Embryonic facial prominence (tissue), 1 donor: ENCODE results near the gene B4GALT4.

Experiments
- DNase-seq: peaks from one replicate; pipeline ENCODE4 v3.0.0-alpha.2; 2016; ENCODE audit errors: extremely low spot score

The B4GALT4 gene

DNA sequence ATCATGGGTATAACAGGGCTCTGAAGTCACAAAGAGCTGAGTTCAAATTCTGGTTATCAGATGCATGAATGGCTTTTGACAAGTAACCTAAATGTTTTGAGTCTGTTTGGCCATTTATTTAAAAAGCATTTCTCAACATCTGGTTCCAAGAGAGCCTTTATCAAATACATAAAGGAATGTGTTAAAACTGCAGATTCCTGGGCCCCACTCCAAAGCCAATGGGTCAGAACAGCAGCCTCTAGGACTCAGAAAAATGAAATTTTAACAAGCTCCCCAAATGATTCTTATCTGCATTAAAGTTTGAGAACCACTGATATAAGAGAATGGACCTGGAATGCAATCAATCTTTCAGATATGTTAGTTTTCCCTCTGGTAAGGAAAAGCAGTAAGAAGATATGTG is 3.4 kb downstream of the B4GALT4 start:
- DNase-seq, result no peak

DNA sequence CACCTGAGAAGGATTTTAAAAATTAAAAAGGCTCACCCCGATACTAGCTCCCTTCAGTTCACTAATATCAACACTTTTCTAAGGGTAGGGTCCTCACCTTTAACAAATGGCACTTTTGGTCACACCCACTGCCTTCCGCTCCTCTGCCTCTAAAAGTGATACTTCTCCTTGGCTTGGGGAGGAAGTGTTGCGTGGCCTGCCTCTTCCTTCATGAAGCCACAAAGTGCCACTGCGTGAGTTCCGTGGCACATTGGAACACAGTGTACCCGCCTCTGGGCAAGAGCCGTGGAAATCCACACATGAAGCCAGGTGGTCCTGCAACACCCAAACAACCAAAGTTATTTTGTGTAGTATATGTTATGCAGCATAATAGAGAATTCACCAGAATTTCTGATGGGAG is 3.9 kb downstream of the B4GALT4 start:
- no peak for DNase-seq

DNA sequence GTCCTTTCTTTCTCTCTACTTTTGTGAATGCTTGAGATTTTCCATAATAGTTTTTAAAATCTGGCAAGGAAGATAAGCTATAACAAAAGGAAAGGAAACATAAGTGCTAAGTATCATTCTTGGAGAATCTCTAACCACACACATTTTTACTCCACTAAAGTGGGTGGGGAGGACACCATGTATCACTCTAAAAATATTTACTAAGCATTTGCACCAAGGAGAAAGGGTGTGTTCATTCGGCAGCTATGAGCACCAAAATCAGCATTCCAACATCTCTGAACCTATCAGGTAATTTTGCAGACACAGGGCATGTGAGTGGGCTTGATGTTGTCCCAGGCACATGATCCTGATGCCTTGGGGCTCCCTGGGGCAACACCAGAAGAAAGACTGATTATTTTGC is 5.5 kb downstream of the B4GALT4 start:
- no peak for DNase-seq

DNA sequence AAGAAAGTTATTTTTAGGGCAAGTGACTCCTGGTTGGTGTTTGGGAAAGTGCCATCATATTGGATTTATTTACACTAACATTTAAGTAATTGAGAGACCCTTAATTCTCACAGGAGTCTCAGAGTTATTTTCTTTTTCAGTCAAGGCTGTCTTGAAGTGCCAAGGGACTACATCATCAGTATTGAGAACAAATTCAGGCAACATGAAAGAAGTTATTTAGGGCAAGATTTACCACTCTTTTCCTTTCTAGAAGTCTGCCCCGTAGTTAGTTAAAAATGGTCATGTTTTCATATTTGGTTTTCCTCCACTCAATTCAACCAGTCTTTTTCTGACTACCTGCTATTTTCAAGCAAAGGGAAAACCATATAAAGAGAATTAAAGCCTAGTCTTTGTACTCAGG is 6.1 kb downstream of the B4GALT4 start:
- no peak for DNase-seq

DNA sequence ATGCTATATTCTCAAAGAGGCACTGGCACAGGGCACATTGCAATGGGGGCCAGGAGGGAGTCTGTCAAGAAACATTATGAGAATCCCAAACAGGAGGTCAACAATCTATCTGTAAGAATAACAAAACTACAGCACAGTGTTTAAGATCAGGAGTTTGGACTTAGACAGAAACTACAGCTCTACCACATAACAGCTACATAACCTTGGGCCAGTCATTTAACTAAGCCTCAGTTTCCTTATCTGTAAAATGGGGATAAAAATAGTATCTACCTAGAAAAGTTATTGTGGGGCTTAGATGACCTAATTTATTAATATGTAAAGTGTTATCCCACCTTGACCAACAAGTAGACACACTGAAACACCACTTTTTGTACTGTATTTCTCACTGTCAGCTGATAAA is 9.9 kb downstream of the B4GALT4 start:
- DNase-seq, result no peak

DNA sequence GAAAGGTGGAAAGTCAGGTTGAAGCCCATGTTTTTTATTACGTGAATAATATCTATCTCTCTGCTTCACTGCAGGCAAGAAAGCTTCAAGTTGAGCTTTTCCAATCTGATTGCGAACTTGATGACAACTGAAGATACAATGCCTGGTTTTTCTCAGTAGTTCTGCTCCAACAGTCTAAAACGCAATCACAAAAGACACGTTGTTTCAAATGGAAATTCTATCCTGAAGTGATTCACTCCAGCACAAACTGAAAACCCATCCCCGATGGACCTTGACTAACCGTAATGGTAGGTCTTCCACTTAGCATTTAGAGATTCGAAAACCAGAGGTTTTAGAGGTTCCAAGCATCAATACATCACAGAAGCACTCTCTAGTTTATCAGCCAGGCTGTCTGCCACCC is 10.6 kb downstream of the B4GALT4 start:
- DNase-seq, result no peak

DNA sequence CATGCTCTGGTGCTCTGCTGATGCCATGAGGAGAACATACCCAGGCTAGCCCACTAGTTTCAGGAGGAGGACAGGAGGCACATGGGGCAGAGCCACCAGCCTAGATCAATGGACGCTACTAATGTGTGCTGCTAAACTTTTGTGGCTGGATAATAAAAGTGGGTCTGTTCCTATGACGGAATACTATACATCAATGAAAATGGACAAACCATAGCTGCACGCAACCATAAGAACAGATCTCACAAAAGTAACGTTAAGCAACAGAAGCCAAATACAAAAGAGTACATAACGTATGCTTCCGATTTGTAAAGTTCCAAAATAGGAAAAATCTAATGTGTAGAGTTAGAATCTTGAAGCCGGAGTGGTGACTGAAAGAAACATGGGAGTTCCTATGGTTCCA is 11.5 kb downstream of the B4GALT4 start:
- no peak for DNase-seq

DNA sequence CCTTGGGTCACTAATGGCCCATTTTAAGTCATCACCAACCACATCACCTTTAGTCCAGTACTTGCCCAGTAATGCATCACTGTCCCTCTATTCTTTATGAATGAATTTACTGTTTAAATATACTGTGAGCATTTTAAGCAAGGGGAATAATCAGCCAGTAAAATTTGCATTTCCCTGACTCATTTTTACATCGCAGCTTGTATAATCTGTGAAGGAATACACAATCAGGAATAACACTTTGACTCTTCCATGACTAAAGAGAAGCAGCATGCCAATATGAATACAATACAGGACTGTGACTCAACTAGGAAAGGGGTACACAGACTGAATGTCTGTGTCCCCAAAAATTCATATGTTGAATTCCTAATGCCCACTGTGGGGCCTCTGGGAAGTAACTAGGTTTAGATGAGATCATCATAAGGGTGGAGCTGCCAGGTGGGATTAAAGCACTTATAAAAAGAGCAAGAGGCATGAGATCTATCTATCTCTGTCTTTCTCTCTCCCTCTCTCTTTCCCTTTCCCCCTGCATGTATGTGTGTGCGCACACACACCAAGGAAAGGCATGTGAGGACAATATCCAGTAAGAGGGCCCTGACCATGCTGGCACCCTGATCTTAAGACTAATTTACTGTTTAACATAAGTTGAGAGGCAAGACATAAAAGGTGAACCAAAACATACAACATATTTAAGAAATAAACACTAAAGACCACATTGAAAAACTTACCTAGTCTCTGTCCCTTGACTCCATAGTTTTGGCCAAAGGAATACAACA is 12.1 kb downstream of the B4GALT4 start:
- no peak for DNase-seq

DNA sequence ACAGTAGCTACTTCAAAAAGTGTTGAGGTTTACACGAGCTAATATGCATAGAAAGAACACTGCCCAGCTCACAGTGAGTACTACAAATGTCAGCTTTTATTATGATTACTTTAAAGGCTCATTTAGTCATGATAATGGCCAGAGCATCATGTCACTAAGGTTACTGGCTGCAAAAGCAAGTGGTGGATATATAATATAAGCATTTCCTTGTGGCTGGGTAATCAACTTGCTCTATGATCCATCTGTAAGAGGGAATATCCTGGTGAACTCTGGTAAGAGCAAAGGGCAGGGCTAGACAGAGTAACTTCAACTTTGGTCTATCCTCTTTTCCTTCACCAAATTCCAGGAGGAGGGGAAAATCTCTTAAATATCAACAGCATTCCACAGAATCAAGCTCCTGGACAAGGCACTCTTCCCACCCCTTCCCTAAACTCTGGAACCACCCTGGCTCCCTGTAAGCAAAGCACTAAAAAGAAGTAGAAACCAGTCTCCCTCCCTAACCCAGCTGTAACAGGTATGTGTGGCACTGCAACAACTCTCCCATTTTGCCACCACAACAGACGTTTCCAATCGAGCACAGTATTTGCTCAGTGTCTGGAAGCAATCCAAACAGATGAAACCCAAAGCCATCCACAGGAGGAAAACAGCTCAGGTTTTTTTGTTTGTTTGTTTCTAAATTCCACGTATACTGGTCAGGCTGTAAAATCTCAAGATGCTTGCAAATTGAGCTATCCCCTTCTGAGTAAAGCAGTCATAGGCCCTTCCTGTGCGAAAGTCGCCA is 13.4 kb downstream of the B4GALT4 start:
- no peak for DNase-seq

DNA sequence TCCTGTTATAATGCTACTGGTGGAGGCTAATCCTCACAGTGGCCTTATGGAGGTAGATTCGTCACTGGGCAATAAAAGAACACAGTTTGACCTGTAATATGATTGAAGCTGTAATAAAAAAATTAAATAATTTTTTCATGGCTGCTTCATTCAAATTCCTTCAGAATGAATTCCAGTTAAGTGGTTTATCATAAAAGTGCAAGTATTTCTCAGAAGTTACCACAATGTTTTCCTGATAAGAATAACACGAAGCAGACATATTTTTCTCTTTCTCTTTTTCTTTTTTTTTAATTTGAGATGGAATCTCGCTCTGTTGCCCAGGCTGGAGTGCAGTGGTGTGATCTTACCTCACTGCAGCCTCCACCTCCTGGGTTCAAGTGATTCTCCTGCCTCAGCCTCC is 15.6 kb downstream of the B4GALT4 start:
- DNase-seq, result no peak

DNA sequence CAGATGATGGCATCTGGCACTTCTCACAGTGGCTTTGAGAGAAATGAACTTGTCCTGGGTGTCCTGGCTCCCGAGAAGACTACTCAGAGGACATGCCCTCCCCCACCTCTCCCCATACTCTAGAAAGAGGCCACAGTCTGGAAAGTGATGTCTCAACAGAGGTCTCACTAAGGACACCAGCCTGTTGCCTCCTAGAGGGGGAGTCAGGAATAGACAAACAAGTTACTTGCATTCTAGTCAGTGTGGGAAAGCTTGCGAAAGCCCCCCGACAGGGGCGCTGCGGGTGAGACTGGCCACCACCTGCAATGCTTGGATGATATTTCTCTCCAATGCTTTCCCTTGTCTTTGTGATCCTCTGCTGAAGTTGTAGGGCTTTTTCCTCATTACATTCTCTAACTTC is 17.2 kb downstream of the B4GALT4 start:
- DNase-seq, result no peak

DNA sequence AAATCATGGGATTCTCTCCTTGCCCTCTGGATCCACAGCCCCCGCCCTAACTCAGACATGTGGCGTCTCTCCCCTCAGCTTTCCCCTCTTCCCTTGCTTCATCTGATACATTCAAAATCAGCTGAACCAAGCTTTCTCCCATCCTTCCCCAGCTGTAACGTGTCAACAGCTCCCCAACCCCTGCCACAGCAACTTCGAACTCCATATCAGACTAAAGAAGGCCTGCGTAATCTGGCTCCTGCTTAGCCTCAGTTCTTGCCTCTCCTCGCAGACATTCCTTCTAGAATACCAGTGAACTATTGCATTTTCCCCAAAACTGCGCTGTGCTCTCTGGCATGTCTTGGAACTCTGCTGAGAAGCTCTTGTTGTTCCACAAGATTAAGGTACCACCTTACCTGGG is 18.3 kb downstream of the B4GALT4 start:
- no peak for DNase-seq

DNA sequence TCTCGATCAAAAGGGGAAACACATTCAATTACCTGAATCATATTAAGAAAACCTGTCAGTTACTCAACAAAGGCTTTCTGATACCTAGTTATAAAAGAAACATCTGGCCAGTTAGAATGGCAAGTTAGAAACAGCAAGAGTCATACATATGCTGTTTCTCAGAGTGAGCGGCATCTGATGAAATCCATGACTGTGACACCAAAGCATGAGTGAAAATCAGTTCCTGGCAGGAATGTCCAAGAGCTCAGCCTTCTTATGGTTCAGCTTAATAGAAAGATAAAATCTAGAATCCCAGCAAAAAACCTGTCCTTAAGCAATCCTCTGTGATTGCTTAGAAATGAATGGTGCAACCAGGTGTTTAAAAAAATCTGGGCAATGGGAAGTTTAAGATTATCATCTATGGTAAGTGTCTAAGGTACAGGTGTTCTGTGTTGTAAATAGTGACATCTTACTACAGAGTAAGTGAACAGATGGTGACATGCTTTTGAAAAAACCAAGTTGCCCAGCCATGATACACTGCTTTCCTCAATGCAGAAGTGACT is 18.8 kb downstream of the B4GALT4 start:
- DNase-seq, result no peak

DNA sequence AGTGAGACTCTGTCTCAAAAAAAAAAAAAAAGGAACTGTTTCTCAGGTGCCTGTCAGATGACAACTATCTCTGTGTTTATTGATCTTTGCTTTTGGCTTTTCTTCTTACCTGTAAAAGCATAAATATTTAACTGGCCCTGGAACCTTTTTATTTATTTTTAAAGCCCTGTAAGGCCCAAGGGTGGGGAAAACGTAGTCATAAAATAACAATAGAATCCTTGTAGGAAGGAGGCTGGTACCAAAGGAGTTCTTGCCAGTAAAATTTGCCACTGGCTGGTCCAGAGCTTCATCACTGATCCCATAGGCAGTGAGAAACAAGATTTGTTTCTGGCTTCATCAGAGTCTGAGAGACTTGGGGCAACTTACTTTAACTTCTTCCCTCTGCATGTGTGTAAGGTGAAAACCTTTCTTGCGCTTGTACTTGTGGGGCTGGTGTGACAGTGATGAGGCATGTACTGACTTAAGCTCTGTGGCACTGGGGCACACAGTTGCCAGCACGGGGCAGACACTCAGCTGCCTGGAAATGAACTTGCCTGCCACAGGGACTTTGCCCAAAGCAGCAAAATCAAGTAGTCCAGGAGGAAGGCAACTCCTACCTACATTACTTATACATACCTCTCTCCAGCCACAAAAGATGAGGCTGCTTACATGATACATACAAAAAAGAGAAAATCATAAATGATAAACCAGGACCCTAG is 19.6 kb downstream of the B4GALT4 start:
- DNase-seq, result no peak

DNA sequence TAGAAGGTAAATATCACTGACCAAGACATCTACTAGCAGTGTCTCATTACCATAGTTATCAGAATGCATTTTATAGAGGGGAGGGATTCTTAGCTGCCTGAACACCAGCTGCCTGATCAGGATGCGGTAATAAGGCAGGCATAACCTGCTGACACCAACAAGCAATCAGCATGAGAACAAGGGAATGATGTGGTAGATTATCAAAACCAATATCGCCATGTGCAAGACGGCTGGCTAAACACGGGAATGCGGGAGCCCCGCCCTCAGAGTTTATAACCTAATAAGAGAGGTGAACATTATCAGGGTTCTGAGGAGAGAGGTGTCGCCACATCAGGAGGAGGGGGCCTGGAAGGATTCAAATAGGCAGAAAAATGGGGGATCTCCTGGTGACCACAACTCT is 20.5 kb downstream of the B4GALT4 start:
- DNase-seq, result no peak

DNA sequence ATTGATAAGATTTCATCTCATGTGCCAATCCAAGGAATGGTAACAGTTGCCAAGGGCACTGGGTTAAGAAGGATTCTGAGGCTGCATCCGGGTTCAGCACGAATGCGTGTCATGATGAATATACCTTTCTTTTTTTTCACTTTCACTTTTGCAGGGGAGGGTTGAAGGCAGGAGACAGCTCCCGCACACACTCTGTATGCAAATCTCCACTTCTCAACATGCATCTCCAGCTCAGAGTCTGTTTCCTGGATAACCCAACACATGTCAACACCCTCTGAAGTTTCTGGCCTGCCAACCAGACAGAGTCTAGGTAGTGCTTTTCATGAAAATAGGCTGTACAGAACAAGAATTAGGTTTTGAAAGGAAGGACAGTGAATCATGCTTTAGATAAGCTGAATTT is 21.6 kb downstream of the B4GALT4 start:
- no peak for DNase-seq

DNA sequence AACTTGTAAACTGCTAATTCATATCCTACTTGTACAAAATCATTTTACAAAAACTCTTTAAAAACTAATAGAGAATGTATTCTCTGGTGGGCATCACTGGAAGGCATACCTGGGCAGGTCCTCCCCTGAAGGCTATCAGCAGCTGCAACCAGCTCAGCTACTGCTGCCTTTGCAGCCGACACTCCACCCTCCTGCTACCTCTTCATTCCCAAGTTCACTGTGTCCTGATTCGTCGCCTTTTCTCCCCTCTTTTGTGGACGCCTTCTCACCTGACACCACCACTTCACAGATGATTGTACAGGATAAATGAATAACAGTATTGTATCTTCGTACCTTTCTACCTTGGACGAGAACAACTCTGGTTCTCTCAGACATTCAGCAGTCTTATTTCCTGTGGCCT is 28.9 kb downstream of the B4GALT4 start:
- DNase-seq, result no peak

DNA sequence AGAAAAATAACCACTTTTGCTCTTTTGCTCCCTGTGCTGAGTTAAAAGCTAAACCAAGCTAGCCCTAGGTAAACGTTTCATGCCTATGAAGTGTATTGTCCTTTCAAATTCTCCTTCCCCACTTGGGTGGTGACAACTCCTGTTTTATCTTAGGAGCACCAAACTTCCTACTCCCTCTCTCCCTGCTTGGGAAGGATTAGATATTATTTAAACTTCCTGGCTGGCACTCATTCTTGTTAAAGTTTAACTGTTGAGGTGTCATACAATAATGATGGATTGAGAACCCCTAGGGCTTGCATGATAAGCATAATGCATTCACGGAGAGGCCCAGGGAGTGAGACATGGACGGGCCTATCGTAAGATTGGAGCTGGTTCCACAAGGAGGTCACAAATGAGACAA is 29.5 kb downstream of the B4GALT4 start:
- DNase-seq, result no peak

DNA sequence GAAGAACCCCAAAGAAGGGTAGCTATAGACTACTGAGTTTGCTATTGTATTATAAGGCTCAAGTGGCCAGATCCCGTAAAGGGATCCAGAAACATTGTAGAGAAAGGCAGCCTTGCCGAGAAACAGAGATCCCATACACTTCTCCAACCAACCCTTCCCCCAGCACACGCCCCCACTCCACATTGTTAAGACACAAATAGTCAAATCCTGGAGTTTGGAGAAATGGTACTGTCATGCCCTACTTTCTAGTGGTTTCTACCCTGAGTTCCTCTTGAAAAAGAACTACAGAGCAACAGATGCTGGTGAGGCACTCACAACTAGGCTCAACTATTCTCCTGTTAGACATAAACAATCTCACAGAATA is 33.2 kb downstream of the B4GALT4 start:
- no peak for DNase-seq

DNA sequence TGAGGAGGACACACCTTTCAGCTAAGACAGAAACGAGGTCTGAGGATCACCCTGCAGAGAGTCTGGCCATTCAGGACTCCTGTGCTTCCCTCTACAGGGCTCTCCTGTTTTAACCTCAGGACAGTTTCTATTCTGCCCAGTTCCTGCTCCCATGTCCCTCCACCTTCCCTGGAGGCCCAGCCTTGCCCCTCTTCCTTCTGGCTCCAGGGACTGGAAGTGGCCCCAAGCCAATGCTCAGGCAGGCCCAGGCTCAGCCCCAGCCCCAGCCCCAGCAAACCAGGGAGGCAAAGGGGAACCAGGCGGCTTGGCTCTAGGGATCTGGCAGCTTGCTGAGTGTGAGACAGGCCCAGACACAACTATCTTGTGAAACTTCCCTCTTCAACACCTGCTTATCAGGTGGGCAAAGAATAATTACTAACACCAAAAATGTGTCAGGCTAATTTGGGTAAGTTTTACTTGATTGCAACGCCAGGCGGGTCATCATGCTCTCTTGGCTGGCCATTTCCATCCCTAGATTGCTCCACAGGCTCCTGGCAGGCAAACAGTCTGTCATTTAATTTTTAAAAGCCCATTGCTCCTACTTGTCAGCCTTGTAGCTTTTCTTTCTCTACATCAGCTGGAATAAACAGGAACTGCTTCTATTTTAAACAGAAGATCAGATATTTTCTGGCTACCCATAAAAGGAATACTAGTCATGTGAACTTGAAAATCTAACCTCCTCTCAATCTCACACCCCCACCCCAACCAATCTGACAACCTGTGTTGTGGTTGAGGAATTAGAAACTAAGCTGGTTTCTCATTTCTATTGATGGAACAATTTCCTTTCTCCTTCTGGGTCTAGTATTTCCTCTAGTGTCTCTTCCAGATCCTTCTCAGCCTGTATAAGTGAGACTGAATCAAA is 33.8 kb downstream of the B4GALT4 start:
- no peak for DNase-seq

DNA sequence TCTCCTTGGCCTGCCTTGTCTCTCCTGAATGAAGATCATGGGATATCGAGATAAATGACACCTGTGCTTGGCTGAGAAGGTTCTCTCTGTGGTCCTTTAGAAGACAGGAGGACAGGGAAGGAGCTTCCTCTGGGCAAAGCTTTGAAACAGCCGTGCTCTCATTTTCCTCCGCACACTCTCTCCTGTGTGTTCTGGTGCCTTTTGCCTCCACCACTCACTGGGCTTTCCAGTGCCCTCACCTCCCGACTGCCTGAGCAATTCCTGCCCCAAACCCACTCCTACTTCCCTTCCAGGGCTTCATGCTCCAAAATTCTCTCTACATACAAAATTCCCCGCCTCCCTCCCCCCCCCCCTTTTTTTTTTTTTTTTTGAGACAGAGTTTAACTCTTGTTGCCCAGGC is 35.0 kb downstream of the B4GALT4 start:
- no peak for DNase-seq

DNA sequence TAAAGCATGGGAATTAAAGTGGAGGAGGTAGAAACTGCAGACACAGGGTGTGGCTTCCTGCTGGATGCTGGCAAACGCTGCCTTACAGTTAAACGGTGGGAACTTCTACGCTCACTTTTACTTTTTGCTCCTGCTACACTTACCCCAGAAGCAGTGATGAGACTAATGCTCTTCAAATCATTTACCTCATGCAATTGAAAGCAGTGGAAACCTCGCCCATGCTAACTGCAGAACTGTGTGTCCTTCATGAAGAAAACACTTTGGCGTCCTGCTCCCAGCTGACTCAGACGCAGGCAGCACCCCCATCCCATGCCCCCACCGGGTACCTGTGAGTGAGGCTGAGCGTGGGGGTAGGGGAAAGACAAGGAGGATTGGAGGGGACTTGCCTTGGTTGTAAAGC is 35.5 kb downstream of the B4GALT4 start:
- DNase-seq, result no peak
